Measurements from ENCODE around the gene PDE9A.

- TF ChIP-seq POLR2AphosphoS5 (IDR thresholded peaks at IDR 0.05) (no peak), CTCF (IDR thresholded peaks at IDR 0.05 in 8 of 11, conservative IDR thresholded peaks at IDR 0.05 in 3 of 11) (no peak), POLR2A (IDR thresholded peaks at IDR 0.05) (no peak)
Observed at GRCh38 chr21:42626171-42626570, 27.2 kb upstream of the PDE9A start.

Measured in spleen (tissue), 7 donors.